Common myeloid progenitor, CD34-positive (primary cell): ENCODE data around the gene AATK.

Source experiments
- CTCF ChIA-PET: fragments of 350-600 bp; sonication (Branson Sonifier 250); formaldehyde crosslinking; loops from one replicate; lab custom pipeline; 2021; ENCODE audit warnings: antibody characterized with exemption; lab: Charles Lee
- POLR2A ChIA-PET: fragments of 350-600 bp; sonication (Branson Sonifier 250); formaldehyde crosslinking; loops from one replicate; lab custom pipeline; 2021; ENCODE audit warnings: antibody characterized with exemption; lab: Charles Lee
- DNase-seq, 3 donors: peaks; one replicate each; pipeline versions ENCODE4 v3.0.0 to v3.0.0-alpha.2; 2013
- H3K27ac ChIP-seq, 2 experiments: 1 replicate in 1 of 2; 2 replicates in 1 of 2; pipeline ENCODE4 v1.7.0; 2013; ENCODE audit warnings: inconsistent platforms in 2 of 2, low read length in 2 of 2, mild to moderate bottlenecking in 2 of 2, low read depth in 1 of 2, moderate library complexity in 1 of 2; ENCODE audit not compliant: severe bottlenecking in 2 of 2, insufficient read depth in 1 of 2, poor library complexity in 1 of 2
- H3K27me3 ChIP-seq, 5 experiments: replicated peaks in 2 of 5; 1 replicate in 3 of 5; 2 replicates in 2 of 5; pipeline versions ENCODE4 v1.6.1 to v1.7.0; 2013; ENCODE audit warnings: low read length in 4 of 5, mild to moderate bottlenecking in 2 of 5, moderate library complexity in 2 of 5, inconsistent platforms in 1 of 5; ENCODE audit not compliant: insufficient read depth in 5 of 5, control insufficient read depth in 4 of 5
- H3K36me3 ChIP-seq, 4 experiments: 1 replicate in 2 of 4; 2 replicates in 2 of 4; pipeline versions ENCODE4 v1.6.1 to v1.7.0; 2013; ENCODE audit warnings: low read length in 3 of 4, control low read depth in 1 of 4, mild to moderate bottlenecking in 1 of 4; ENCODE audit not compliant: control insufficient read depth in 4 of 4, insufficient read depth in 4 of 4
- H3K4me1 ChIP-seq, 4 experiments: 1 replicate in 3 of 4; 2 replicates in 1 of 4; pipeline versions ENCODE4 v1.6.1 to v1.7.1; 2013; ENCODE audit warnings: low read length in 3 of 4, mild to moderate bottlenecking in 3 of 4, control low read depth in 1 of 4, inconsistent platforms in 1 of 4, moderate library complexity in 1 of 4; ENCODE audit not compliant: control insufficient read depth in 4 of 4, insufficient read depth in 4 of 4; ENCODE audit errors: control extremely low read depth in 1 of 4
- H3K4me3 ChIP-seq, 7 experiments: 1 replicate in 4 of 7; 2 replicates in 3 of 7; pipeline versions ENCODE4 v1.5.1 to v1.7.0; 2013; ENCODE audit warnings: mild to moderate bottlenecking in 7 of 7, low read length in 6 of 7, moderate library complexity in 6 of 7, inconsistent platforms in 2 of 7, low read depth in 2 of 7, control low read depth in 1 of 7; ENCODE audit not compliant: insufficient read depth in 4 of 7, control insufficient read depth in 1 of 7; ENCODE audit errors: extremely low read depth in 1 of 7
- H3K9me3 ChIP-seq, 5 experiments: 1 replicate in 4 of 5; 2 replicates in 1 of 5; pipeline versions ENCODE4 v1.6.1 to v1.7.1; 2013; ENCODE audit warnings: low read length in 4 of 5, mild to moderate bottlenecking in 2 of 5, inconsistent platforms in 1 of 5, low read depth in 1 of 5, moderate library complexity in 1 of 5; ENCODE audit not compliant: control insufficient read depth in 4 of 5, insufficient read depth in 2 of 5; ENCODE audit errors: control extremely low read depth in 1 of 5
- WGBS: methylation state at CpG from one replicate; pipeline ENCODE4 v1.1.5; 2013; ENCODE audit not compliant: insufficient coverage; 5-methylcytosine and 5-hydroxymethylcytosine counted together

AATK gene

DNA sequence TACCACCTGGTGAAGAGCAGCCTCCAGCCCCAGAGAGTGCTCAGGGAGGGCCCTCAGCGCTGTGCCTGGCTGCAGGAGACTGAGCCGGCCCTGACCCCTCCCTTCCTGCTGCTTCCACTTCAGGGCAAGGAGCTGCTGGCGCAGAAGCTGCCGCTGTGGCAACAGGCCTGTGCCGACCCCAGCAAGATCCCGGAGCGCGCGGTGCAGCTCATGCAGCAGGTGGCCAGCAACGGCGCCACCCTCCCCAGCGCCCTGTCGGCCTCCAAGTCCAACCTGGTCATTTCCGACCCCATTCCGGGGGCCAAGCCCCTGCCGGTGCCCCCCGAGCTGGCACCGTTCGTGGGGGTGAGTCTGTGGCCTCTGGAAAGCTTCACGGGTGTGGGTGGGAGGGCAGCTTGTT, 62.6 kb downstream of the AATK start:
- CTCF ChIA-PET: interaction anchor here (0.8 to 2.4 kb wide), 10 partner anchors 9 to 119 kb away, joined by 3 to 16 read pairs (median 4); no protein-coding TSS in a partner anchor

GRCh38 chr17:81102869-81103268, 63.2 kb downstream of the AATK start:
- H3K27me3 ChIP-seq: no peaks in the 10 kb centered on the region
- ChIA-PET POLR2A (no interaction called here), CTCF (interaction anchor here (0.8 to 2.4 kb wide), 13 partner anchors 11 to 676 kb away, joined by 3 to 16 read pairs (median 4); no protein-coding TSS in a partner anchor)
- no peaks in the 10 kb centered on the region for H3K9me3 ChIP-seq
- no peak overlapping the region for H3K27ac ChIP-seq
- peaks cover 0 to 6% (median 4%) of the 10 kb centered on the region in 4 experiments for H3K4me1 ChIP-seq
- no peak for DNase-seq
- 98% methylated on average over 17 of the region's 17 CpGs for WGBS
- no peaks in the 10 kb centered on the region for H3K36me3 ChIP-seq
- H3K4me3 ChIP-seq: no peak overlapping the region

More for the DNA sequence above, 62.6 kb downstream of the AATK start:
- POLR2A ChIA-PET: no interaction called here
- WGBS: 96% methylated on average over 17 of the region's 20 CpGs
- H3K4me1 ChIP-seq: peaks cover 0 to 4% (median 2%) of the 10 kb centered on the region in 4 experiments
- no peak overlapping the region for H3K27ac ChIP-seq
- no peaks in the 10 kb centered on the region for H3K27me3 ChIP-seq
- H3K9me3 ChIP-seq: no peaks in the 10 kb centered on the region
- no peak overlapping the region for H3K4me3 ChIP-seq
- DNase-seq: no peak
- no peaks in the 10 kb centered on the region for H3K36me3 ChIP-seq

DNA sequence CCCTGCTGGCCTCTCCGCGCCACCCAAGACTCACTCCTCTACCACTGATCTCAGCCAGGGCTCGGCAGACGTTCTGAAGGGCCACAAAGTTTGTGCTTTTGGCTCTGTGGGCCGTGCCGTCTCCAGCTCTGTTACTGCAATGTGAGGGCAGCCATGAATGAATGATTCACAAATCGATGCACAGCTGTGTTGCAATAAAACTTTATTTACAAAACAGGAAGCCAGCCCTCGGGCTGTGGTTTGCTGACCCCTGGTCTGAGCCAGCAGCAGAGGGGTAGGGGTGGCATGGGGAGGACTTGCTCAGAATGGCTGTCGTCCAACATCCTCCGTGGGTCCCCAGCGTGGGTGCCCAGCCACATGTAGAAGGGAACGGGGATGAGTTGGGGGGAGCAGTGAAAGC, 63.7 kb downstream of the AATK start:
- 91% methylated on average over 10 of the region's 12 CpGs for WGBS
- no peak overlapping the region for H3K27ac ChIP-seq
- ChIA-PET POLR2A (no interaction called here), CTCF (interaction anchor here (0.6 to 2.4 kb wide), 16 partner anchors 10 to 675 kb away, joined by 3 to 16 read pairs (median 4); partner anchors contain the start of gene CHMP6)
- DNase-seq: no peak
- no peaks in the 10 kb centered on the region for H3K36me3 ChIP-seq
- H3K4me3 ChIP-seq: no peak overlapping the region
- no peaks in the 10 kb centered on the region for H3K9me3 ChIP-seq
- no peaks in the 10 kb centered on the region for H3K27me3 ChIP-seq
- H3K4me1 ChIP-seq: peaks cover 0 to 10% (median 8%) of the 10 kb centered on the region in 4 experiments

- H3K4me3 ChIP-seq: no peak overlapping the region
- no peaks in the 10 kb centered on the region for H3K27me3 ChIP-seq
- H3K36me3 ChIP-seq: no peaks in the 10 kb centered on the region
- no peaks in the 10 kb centered on the region for H3K9me3 ChIP-seq
- WGBS: 41% methylated on average over 32 of the region's 33 CpGs
- peak; percentile 79 to 91 (median 86) for DNase-seq
- CTCF ChIA-PET: interaction anchor here (0.6 to 2.4 kb wide), 14 partner anchors 10 to 675 kb away, joined by 3 to 16 read pairs (median 4); partner anchors contain the start of gene CHMP6
- H3K27ac ChIP-seq: no peak overlapping the region
- H3K4me1 ChIP-seq: peaks cover 0 to 16% (median 13%) of the 10 kb centered on the region in 4 experiments
- POLR2A ChIA-PET: no interaction called here
Observed at GRCh38 chr17:81101614-81102306, 64.3 kb downstream of the AATK start.

DNA sequence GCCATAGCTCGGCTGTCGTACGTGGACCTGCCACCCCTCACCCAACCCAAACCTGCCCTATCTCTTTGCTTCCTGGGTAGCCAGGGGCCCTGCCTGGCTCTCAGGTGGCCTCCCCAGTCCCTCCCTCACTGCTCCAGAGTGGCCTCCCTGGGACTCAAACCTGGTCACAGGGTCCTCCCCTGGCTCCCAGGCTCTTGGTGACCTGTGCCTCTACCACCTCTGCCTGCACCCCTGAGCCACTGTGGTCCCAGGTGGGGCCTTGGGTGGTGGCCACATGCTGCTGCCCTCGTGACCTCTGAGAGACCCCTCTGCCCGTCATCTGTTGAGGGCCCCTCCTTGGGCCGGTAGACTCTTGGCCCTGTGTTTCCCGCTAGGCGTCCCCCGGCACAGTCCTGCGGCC, 65.4 kb downstream of the AATK start:
- no peak overlapping the region for H3K27ac ChIP-seq
- POLR2A ChIA-PET: no interaction called here
- CTCF ChIA-PET: no interaction called here
- H3K4me3 ChIP-seq: no peak overlapping the region
- no peaks in the 10 kb centered on the region for H3K9me3 ChIP-seq
- 97% methylated on average over 10 of the region's 10 CpGs for WGBS
- H3K27me3 ChIP-seq: no peaks in the 10 kb centered on the region
- peaks cover 0 to 27% (median 19%) of the 10 kb centered on the region in 4 experiments for H3K4me1 ChIP-seq
- DNase-seq: no peak
- H3K36me3 ChIP-seq: no peaks in the 10 kb centered on the region

DNA sequence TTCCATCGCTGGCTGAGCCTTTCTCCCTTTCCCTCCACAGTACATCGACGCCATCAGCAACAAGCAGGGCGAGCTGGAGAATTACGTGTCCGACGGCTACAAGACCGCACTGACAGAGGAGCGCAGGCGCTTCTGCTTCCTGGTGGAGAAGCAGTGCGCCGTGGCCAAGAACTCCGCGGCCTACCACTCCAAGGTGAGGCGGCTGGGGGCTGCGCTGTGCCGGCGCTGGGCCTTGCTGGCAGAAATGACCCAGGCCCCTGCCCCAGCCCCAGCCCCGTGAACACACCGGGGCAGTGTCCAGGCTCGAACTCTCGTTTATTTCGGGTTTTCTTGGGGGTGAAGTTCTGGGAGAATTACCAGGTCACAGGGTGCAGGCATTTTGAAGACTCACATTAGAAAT, 66.1 kb downstream of the AATK start:
- ChIA-PET POLR2A (no interaction called here), CTCF (interaction anchor here (0.7 to 1.5 kb wide), 3 partner anchors 77 to 112 kb away, joined by 3 to 5 read pairs (median 4); partner anchors contain the start of gene CHMP6)
- peaks cover 0 to 34% (median 23%) of the 10 kb centered on the region in 4 experiments for H3K4me1 ChIP-seq
- 95% methylated on average over 19 of the region's 23 CpGs for WGBS
- H3K4me3 ChIP-seq: no peak overlapping the region
- no peaks in the 10 kb centered on the region for H3K36me3 ChIP-seq
- no peak overlapping the region for H3K27ac ChIP-seq
- DNase-seq: no peak
- H3K27me3 ChIP-seq: no peaks in the 10 kb centered on the region
- H3K9me3 ChIP-seq: no peaks in the 10 kb centered on the region

DNA sequence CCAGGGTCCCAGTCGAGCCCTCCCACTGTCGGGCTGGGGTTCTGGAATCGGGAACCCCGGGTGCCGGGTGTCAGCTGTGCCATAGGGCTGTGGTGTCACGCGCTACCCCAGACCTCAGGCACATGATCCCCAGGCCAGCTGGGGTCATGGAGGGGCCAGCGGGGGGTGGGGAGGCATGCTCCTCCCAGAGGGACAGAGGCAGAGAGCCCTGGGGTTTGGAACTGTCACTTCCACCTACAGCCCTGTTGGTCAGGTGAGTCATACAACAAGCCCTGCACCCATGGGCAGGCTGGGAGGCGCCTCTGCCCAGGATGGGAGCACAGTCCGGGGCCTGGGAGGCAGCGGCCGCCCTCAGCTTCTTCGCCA, 68.1 kb downstream of the AATK start:
- peak in 1 of 3 donors; percentile 31 for DNase-seq
- CTCF ChIA-PET: interaction anchor here (0.7 to 3.3 kb wide), 6 partner anchors 9 to 78 kb away, joined by 3 to 12 read pairs (median 4); no protein-coding TSS in a partner anchor
- peak overlapping the region in 1 of 2 experiments; percentile 44 for H3K27ac ChIP-seq
- H3K9me3 ChIP-seq: no peaks in the 10 kb centered on the region
- peaks cover 0 to 41% (median 23%) of the 10 kb centered on the region in 4 experiments for H3K4me1 ChIP-seq
- 87% methylated on average over 12 of the region's 13 CpGs for WGBS
- no peaks in the 10 kb centered on the region for H3K36me3 ChIP-seq
- H3K27me3 ChIP-seq: no peaks in the 10 kb centered on the region
- POLR2A ChIA-PET: interaction anchor here (0.5 kb wide), 1 partner anchor 588 kb away, joined by 3 read pairs; no protein-coding TSS in a partner anchor
- peak overlapping the region in 1 of 7 experiments; percentile 11 for H3K4me3 ChIP-seq
